Uterus (tissue), 4 donors: ENCODE measurements around the gene CYP11A1. TPM values are rescaled to one million over a fixed set of nuclear protein-coding genes. Genes with fewer than 3 reads are reported as not detected.

Experiments
- DNase-seq, 2 donors: peaks; one replicate each; pipeline ENCODE4 v3.0.0-alpha.2; 2019 to 2020
- H3K27ac ChIP-seq, 2 donors: fragments of 200-600 bp; sonication (generic); 1 replicate in 1 of 2; 2 replicates in 1 of 2; pipeline ENCODE4 v1.5.1; 2016 to 2018
- H3K27me3 ChIP-seq, 2 donors: fragments of 200-600 bp; sonication (generic); one replicate each; pipeline ENCODE4 v1.5.1; 2018 to 2019; ENCODE audit warnings: control low read depth in 1 of 2
- H3K36me3 ChIP-seq, 2 donors: fragments of 200-600 bp; sonication (generic); one replicate each; pipeline ENCODE4 v1.5.1; 2019; ENCODE audit warnings: control low read depth in 1 of 2
- H3K4me1 ChIP-seq, 2 donors: fragments of 200-600 bp; sonication (generic); one replicate each; pipeline ENCODE4 v1.5.1; 2018 to 2019; ENCODE audit warnings: control low read depth in 1 of 2
- H3K4me3 ChIP-seq, 2 donors: fragments of 200-600 bp; sonication (generic); 1 replicate in 1 of 2; 2 replicates in 1 of 2; pipeline ENCODE4 v1.5.1; 2018 to 2019; ENCODE audit warnings: mild to moderate bottlenecking in 1 of 2
- H3K9me3 ChIP-seq, 2 donors: fragments of 200-600 bp; sonication (generic); one replicate each; pipeline ENCODE4 v1.5.1; 2019; ENCODE audit warnings: control low read depth in 1 of 2
- POLR2A ChIP-seq, 2 donors: fragments of 450-650 bp; IDR thresholded peaks; one replicate each; pipeline ENCODE4 v1.6.1; 2016; ENCODE audit warnings: antibody characterized with exemption in 2 of 2, mild to moderate bottlenecking in 1 of 2, moderate library complexity in 1 of 2
- intact Hi-C: fragments of 100-400 bp; cut with DNase I; formaldehyde crosslinking; loops from one replicate; pipeline ENCODE4 v1.15.1; 2023; ENCODE audit warnings: low total_unique reads
- total RNA-seq, 4 donors: library from RNA; depleted of rRNA in 3 of 4; stranded (reverse); fragments of >200 nt in 3 of 4; gene quantifications; one replicate each; pipeline versions ENCODE4 v1.1.0 to v1.2.4, GENCODE V29; 2014 to 2023
- TF ChIP-seq, protein P1 (sequence below), 4 experiments: fragments of 200-600 bp in 2 of 4; fragments of 450-650 bp in 2 of 4; sonication (generic) in 2 of 4; IDR thresholded peaks; one replicate each; pipeline ENCODE4 v1.5.1; 2016 to 2019; ENCODE audit warnings: antibody characterized with exemption in 4 of 4, mild to moderate bottlenecking in 2 of 4, moderate library complexity in 1 of 4
- donor health status: DM: yes; HTN: yes; CAD: no.

CYP11A1 gene
- total RNA-seq, 4 donors from 2014 or later = 1.1 to 2.3 TPM; not detected in 2

- DNase-seq = no peak
- no peak overlapping the region for H3K4me3 ChIP-seq
Measured at GRCh38 chr15:74376825-74377581, 9.6 kb upstream of the CYP11A1 start.

GRCh38 chr15:74376226-74376625, 8.8 kb upstream of the CYP11A1 start:
- Histone ChIP-seq H3K4me3 (no peak overlapping the region), H3K4me1 (peaks cover 0 to 5% of the 10 kb centered on the region in 2 donors), H3K27me3 (no peaks in the 10 kb centered on the region), H3K9me3 (no peaks in the 10 kb centered on the region), H3K27ac (no peak overlapping the region), H3K36me3 (no peaks in the 10 kb centered on the region)
- DNase-seq = no peak
- intact Hi-C loops = loop anchor here (5.0 to 10.0 kb wide), 2 partner anchors 249 to 391 kb away; no protein-coding TSS in a partner anchor
- TF ChIP-seq, protein P1, sequence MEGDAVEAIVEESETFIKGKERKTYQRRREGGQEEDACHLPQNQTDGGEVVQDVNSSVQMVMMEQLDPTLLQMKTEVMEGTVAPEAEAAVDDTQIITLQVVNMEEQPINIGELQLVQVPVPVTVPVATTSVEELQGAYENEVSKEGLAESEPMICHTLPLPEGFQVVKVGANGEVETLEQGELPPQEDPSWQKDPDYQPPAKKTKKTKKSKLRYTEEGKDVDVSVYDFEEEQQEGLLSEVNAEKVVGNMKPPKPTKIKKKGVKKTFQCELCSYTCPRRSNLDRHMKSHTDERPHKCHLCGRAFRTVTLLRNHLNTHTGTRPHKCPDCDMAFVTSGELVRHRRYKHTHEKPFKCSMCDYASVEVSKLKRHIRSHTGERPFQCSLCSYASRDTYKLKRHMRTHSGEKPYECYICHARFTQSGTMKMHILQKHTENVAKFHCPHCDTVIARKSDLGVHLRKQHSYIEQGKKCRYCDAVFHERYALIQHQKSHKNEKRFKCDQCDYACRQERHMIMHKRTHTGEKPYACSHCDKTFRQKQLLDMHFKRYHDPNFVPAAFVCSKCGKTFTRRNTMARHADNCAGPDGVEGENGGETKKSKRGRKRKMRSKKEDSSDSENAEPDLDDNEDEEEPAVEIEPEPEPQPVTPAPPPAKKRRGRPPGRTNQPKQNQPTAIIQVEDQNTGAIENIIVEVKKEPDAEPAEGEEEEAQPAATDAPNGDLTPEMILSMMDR (IDR thresholded peaks at IDR 0.05) = no peak
- no peak for TF ChIP-seq POLR2A (IDR thresholded peaks at IDR 0.05)

More at GRCh38 chr15:74376825-74377581, 9.6 kb upstream of the CYP11A1 start:
- H3K36me3 ChIP-seq = no peaks in the 10 kb centered on the region
- TF ChIP-seq, protein P1 (IDR thresholded peaks at IDR 0.05) = no peak
- TF ChIP-seq POLR2A (IDR thresholded peaks at IDR 0.05) = no peak
- H3K9me3 ChIP-seq = no peaks in the 10 kb centered on the region
- peaks cover 0 to 5% of the 10 kb centered on the region in 2 donors for H3K4me1 ChIP-seq
- H3K27me3 ChIP-seq = no peaks in the 10 kb centered on the region
- intact Hi-C loops = loop anchor here (5.0 to 10.0 kb wide), 2 partner anchors 248 to 390 kb away; no protein-coding TSS in a partner anchor
- H3K27ac ChIP-seq = no peak overlapping the region

DNA sequence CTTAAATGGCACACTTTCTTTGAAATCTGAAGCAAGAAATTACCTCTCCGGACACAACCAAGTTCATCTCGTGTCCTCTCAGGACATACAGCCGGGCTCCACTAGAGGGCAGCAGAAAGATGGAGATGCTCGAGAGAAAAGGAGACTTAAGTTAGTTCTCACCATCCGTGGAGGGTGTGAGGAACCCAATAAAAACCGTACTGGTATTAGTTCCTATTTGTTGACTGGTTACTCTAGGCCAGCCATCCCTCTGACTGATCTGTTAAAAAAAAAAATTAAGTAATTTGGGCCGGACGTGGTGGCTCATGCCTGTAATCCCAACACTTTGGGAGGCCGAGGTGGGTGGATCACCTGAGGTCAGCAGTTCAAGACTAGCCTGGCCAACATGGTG, 7.9 kb upstream of the CYP11A1 start:
- H3K4me1 ChIP-seq = peaks cover 0 to 5% of the 10 kb centered on the region in 2 donors
- no peak for TF ChIP-seq POLR2A (IDR thresholded peaks at IDR 0.05)
- TF ChIP-seq, protein P1 (IDR thresholded peaks at IDR 0.05) = peak; percentile 68 to 92 (median 76)
- intact Hi-C loops = loop anchor here (5.0 to 10.0 kb wide), 2 partner anchors 250 to 392 kb away; no protein-coding TSS in a partner anchor
- no peaks in the 10 kb centered on the region for H3K36me3 ChIP-seq
- peak; percentile 76 to 82 for DNase-seq
- no peak overlapping the region for H3K27ac ChIP-seq
- H3K9me3 ChIP-seq = no peaks in the 10 kb centered on the region
- no peaks in the 10 kb centered on the region for H3K27me3 ChIP-seq
- H3K4me3 ChIP-seq = no peak overlapping the region

DNA sequence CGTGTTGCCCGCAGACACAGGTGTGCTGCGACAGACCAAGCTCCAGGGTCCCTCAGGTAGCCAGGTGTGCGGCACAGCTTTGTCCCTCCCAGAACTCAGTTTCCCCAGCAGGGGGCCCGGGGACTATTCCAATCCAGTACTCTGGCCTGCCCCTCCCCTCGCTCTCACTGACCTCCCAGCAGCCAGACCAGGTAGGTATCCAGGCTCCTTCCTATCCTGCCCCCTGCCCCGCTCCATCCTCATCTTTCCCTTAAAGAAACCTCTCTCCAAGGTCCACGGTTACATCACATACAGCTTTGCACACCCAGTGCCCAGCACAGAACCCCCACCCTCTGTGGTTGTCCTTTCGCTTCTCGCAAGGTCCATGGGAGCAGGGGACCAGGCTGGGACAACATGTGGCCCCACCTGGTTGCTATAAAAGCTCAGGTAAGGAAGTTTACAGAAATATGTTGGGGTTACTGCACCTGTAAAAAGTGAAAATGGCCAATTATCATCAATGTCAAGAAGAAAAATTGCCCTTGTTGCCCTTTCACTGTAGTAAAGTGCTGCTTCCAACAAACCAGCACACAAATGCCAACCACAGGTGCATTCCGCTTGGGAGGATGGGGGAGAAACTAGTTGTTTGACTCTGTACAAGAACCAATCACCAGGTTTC, 7.3 kb upstream of the CYP11A1 start:
- H3K27me3 ChIP-seq = no peaks in the 10 kb centered on the region
- no peak for DNase-seq
- TF ChIP-seq, protein P1 (IDR thresholded peaks at IDR 0.05) = no peak
- no peak for TF ChIP-seq POLR2A (IDR thresholded peaks at IDR 0.05)
- H3K4me3 ChIP-seq = peak overlapping the region in 1 of 2 donors; percentile 50
- no peak overlapping the region for H3K27ac ChIP-seq
- H3K36me3 ChIP-seq = no peaks in the 10 kb centered on the region
- H3K9me3 ChIP-seq = no peaks in the 10 kb centered on the region
- intact Hi-C loops = loop anchor here (5.0 to 10.0 kb wide), 2 partner anchors 250 to 393 kb away; no protein-coding TSS in a partner anchor
- H3K4me1 ChIP-seq = peaks cover 0 to 5% of the 10 kb centered on the region in 2 donors
